BLaER1 treated with 17β-estradiol and CSF1 and Interleukin-3, amounts not matched to agents 10 nM and 100 nM (cell line): ENCODE results near the gene ERBB2.
A peak's percentile ranks its signal among the peaks of the same experiment; 100 is the strongest.
"Not testable (repeated sequence)": the region's sequence is repeated elsewhere in the genome, so short reads cannot be mapped to it uniquely, and the experiment has no call there.

Experiments
- H3K27ac ChIP-seq, 11 experiments: shearing (Covaris generic); formaldehyde crosslinking; 2 replicates each; pipeline ENCODE4 v1.8.1; 2022
- H3K27me3 ChIP-seq, 11 experiments: shearing (Covaris generic); formaldehyde crosslinking; 2 replicates each; pipeline ENCODE4 v1.8.1; 2022
- H3K36me3 ChIP-seq, 11 experiments: shearing (Covaris generic); formaldehyde crosslinking; 2 replicates each; pipeline ENCODE4 v1.8.1; 2022
- H3K4me1 ChIP-seq, 10 experiments: shearing (Covaris generic); formaldehyde crosslinking; 2 replicates each; pipeline ENCODE4 v1.8.1; 2022
- H3K4me2 ChIP-seq, 11 experiments: shearing (Covaris generic); formaldehyde crosslinking; 2 replicates each; pipeline ENCODE4 v1.8.1; 2022
- H3K4me3 ChIP-seq, 10 experiments: shearing (Covaris generic); formaldehyde crosslinking; 2 replicates each; pipeline ENCODE4 v1.8.1; 2022
- H3K9ac ChIP-seq, 11 experiments: shearing (Covaris generic); formaldehyde crosslinking; 2 replicates each; pipeline ENCODE4 v1.8.1; 2022
- H3K9me3 ChIP-seq, 11 experiments: shearing (Covaris generic); formaldehyde crosslinking; replicated peaks in 1 of 11; 2 replicates each; pipeline ENCODE4 v1.8.1; 2022
- H4K20me1 ChIP-seq, 11 experiments: shearing (Covaris generic); formaldehyde crosslinking; 2 replicates each; pipeline ENCODE4 v1.8.1; 2022
- Cebpa-rat ChIP-seq, 11 experiments: shearing (Covaris generic); IDR thresholded peaks; 2 replicates each; pipeline ENCODE4 v1.8.1; 2022

ERBB2 gene

DNA sequence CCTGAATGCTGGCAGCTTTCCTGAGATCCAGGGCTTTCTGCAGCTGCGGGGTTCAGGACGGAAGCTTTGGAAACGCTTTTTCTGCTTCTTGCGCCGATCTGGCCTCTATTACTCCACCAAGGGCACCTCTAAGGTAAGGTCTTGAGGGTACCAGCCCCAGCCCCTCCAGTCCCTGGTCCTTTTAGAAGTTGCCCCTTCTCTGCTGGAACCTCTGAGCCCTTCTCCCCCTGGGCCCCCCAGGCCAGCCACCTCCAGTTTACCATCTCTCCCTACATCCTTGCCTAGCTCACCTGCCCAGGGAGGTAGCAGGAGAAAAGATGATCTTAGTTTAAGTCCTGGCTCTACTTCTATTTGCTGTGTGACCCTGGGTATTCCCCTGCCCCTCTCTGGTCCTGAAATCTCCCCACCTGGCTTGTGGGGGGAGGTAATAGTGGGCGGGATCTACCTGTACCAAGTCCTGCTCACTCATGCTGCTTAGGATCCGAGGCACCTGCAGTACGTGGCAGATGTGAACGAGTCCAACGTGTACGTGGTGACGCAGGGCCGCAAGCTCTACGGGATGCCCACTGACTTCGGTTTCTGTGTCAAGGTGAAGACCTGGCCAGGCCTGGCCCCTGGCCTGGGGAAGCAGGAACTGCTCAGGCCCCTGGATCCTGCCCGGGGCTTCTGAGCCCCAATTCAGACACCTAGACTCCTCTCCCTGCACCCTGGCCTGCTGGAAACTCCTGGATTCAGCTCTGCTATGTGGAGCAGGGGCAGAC is 44.4 kb downstream of the ERBB2 start:
- no peak overlapping the region for H3K9ac ChIP-seq

DNA sequence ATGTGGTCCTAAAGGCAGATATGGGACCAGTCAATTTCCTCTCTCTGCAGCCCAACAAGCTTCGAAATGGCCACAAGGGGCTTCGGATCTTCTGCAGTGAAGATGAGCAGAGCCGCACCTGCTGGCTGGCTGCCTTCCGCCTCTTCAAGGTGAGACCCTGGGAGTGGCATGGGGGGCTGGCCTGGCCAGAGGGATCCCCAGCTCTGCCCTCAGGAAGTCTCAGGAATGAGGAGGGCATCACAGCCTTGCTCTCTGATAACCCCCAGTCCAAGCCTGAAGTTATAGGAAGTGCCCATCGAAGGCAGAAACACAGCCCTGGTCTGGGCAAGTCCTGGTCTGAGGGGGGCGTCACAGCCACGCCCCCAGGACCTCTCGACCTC is 45.0 kb downstream of the ERBB2 start:
- Histone ChIP-seq H4K20me1 (no peaks in the 10 kb centered on the region), H3K36me3 (no peaks in the 10 kb centered on the region), H3K27me3 (peaks cover 17 to 38% (median 31%) of the 10 kb centered on the region in 11 experiments), H3K4me2 (no peak overlapping the region), H3K27ac (no peak overlapping the region), H3K9me3 (no peaks in the 10 kb centered on the region), H3K9ac (no peak overlapping the region), H3K4me3 (no peak overlapping the region), H3K4me1 (peaks cover 16 to 32% (median 23%) of the 10 kb centered on the region in 10 experiments)
- TF ChIP-seq Cebpa-rat (IDR thresholded peaks at IDR 0.05): no peak

More for the DNA sequence above, 44.4 kb downstream of the ERBB2 start:
- Histone ChIP-seq H4K20me1 (no peaks in the 10 kb centered on the region), H3K27me3 (peaks cover 23 to 44% (median 37%) of the 10 kb centered on the region in 11 experiments), H3K36me3 (no peaks in the 10 kb centered on the region), H3K4me1 (peaks cover 22 to 38% (median 29%) of the 10 kb centered on the region in 10 experiments), H3K4me2 (no peak overlapping the region), H3K4me3 (no peak overlapping the region), H3K27ac (no peak overlapping the region), H3K9me3 (no peaks in the 10 kb centered on the region)
- no peak for TF ChIP-seq Cebpa-rat (IDR thresholded peaks at IDR 0.05)

GRCh38 chr17:39745335-39746144 is 45.7 kb downstream of the ERBB2 start:
- Histone ChIP-seq H3K36me3 (no peaks in the 10 kb centered on the region), H4K20me1 (no peaks in the 10 kb centered on the region), H3K9ac (no peak overlapping the region), H3K27ac (no peak overlapping the region), H3K4me3 (no peak overlapping the region), H3K4me1 (peaks cover 9 to 30% (median 18%) of the 10 kb centered on the region in 10 experiments), H3K27me3 (peaks cover 10 to 31% (median 24%) of the 10 kb centered on the region in 11 experiments), H3K9me3 (no peaks in the 10 kb centered on the region), H3K4me2 (no peak overlapping the region)
- no peak for TF ChIP-seq Cebpa-rat (IDR thresholded peaks at IDR 0.05)

GRCh38 chr17:39746145-39746461 is 46.2 kb downstream of the ERBB2 start:
- Histone ChIP-seq H3K36me3 (no peaks in the 10 kb centered on the region), H3K4me3 (no peak overlapping the region), H3K9ac (no peak overlapping the region), H3K9me3 (no peaks in the 10 kb centered on the region), H3K4me1 (peaks cover 3 to 29% (median 14%) of the 10 kb centered on the region in 10 experiments; a peak in 19 of 20 replicates), H4K20me1 (no peaks in the 10 kb centered on the region), H3K27me3 (peaks cover 5 to 25% (median 18%) of the 10 kb centered on the region in 11 experiments; a peak in 21 of 22 replicates), H3K27ac (no peak overlapping the region), H3K4me2 (no peak overlapping the region)
- no peak for TF ChIP-seq Cebpa-rat (IDR thresholded peaks at IDR 0.05)

DNA sequence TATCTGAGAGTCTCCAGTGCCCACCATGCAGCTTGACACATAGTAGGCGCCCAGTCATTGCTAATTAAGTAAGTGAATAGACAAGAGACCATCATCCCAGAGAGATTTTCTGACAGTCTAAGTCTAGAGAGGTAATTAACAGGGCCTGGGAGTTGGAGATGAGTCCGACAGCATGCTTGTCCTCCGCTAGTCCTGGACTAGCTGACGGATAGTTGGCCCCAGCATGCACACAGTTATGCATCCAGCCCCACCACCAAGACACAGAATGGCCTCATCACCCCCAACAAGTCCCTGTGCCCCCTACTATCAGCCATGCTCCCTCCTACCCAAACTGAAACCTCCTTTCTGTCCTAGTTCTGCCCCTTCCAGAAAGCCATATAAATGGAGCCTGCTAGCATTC is 47.9 kb downstream of the ERBB2 start:
- H3K9ac ChIP-seq: no peak overlapping the region
- no peaks in the 10 kb centered on the region for H3K36me3 ChIP-seq
- H3K27me3 ChIP-seq: peaks cover 0 to 9% (median 2%) of the 10 kb centered on the region in 11 experiments; a peak in 9 of 22 replicates
- TF ChIP-seq Cebpa-rat (IDR thresholded peaks at IDR 0.05): no peak
- peaks cover under 1 to 31% (median 21%) of the 10 kb centered on the region in 10 experiments; a peak in 19 of 20 replicates for H3K4me1 ChIP-seq
- H3K4me3 ChIP-seq: no peak overlapping the region
- H3K9me3 ChIP-seq: no peaks in the 10 kb centered on the region
- H3K4me2 ChIP-seq: no peak overlapping the region
- H3K27ac ChIP-seq: no peak overlapping the region
- no peaks in the 10 kb centered on the region for H4K20me1 ChIP-seq

- H3K9ac ChIP-seq, H3K27me3 ChIP-seq, H4K20me1 ChIP-seq, H3K4me3 ChIP-seq, H3K9me3 ChIP-seq, H3K36me3 ChIP-seq, H3K27ac ChIP-seq: not testable (repeated sequence)
- H3K4me1 ChIP-seq: peaks cover 8 to 39% (median 29%) of the 10 kb centered on the region in 10 experiments
- TF ChIP-seq Cebpa-rat (IDR thresholded peaks at IDR 0.05): peak in 3 of 11 experiments; percentile 42 to 70 (median 58); a peak in 3 of 22 replicates
- H3K4me2 ChIP-seq: peak overlapping the region in 1 of 11 experiments; percentile 38; a peak in 1 of 22 replicates
Measured at GRCh38 chr17:39748444-39749034, 48.7 kb downstream of the ERBB2 start.

GRCh38 chr17:39750131-39751015 is 50.5 kb downstream of the ERBB2 start:
- Histone ChIP-seq H3K36me3 (no peaks in the 10 kb centered on the region), H3K9me3 (no peaks in the 10 kb centered on the region), H3K4me1 (peaks cover 17 to 51% (median 42%) of the 10 kb centered on the region in 10 experiments), H3K4me2 (peak overlapping the region in 3 of 11 experiments; percentile 4 to 10 (median 5); a peak in 2 of 22 replicates), H4K20me1 (no peaks in the 10 kb centered on the region), H3K27me3 (no peaks in the 10 kb centered on the region), H3K4me3 (no peak overlapping the region), H3K27ac (no peak overlapping the region), H3K9ac (0 out of 22 replicates have a peak overlapping the region, but pooled peaks of 1 of the 11 experiments have one; percentile 1)
- TF ChIP-seq Cebpa-rat (IDR thresholded peaks at IDR 0.05): no peak

GRCh38 chr17:39751016-39751543 is 51.2 kb downstream of the ERBB2 start:
- Histone ChIP-seq H3K4me1 (peaks cover 24 to 58% (median 49%) of the 10 kb centered on the region in 10 experiments), H3K9ac (no peak overlapping the region), H3K27ac (no peak overlapping the region), H3K36me3 (no peaks in the 10 kb centered on the region), H3K4me3 (no peak overlapping the region), H3K9me3 (no peaks in the 10 kb centered on the region), H3K4me2 (peak overlapping the region in 1 of 11 experiments; percentile 5; a peak in 1 of 22 replicates), H3K27me3 (peaks cover 0 to under 1% (median 0%) of the 10 kb centered on the region in 11 experiments; a peak in 2 of 22 replicates), H4K20me1 (no peaks in the 10 kb centered on the region)
- TF ChIP-seq Cebpa-rat (IDR thresholded peaks at IDR 0.05): no peak
